Upper lobe of left lung (tissue), 6 donors: ENCODE measurements around the gene PRKN. TPM values are rescaled to one million over a fixed set of nuclear protein-coding genes. Genes with fewer than 3 reads are reported as not detected.

ENCODE experiments used
- ATAC-seq, 2 donors: fragments of 200-7000 bp; cut with Tn5 transposase; one replicate each; pipeline ENCODE4 v1.9.1; 2022; ENCODE audit warnings: mild to moderate bottlenecking in 2 of 2, moderate library complexity in 2 of 2; ENCODE audit not compliant: low FRiP score in 2 of 2
- DNase-seq, 2 donors: peaks; one replicate each; pipeline ENCODE4 v3.0.0-alpha.2; 2019 to 2020
- H3K27ac ChIP-seq, 4 donors: fragments of 200-600 bp; sonication (generic); one replicate each; pipeline ENCODE4 v1.5.1; 2016 to 2019
- H3K27me3 ChIP-seq, 4 donors: fragments of 200-600 bp; sonication (generic); one replicate each; pipeline ENCODE4 v1.5.1; 2017 to 2019
- H3K36me3 ChIP-seq, 4 donors: fragments of 200-600 bp; sonication (generic); one replicate each; pipeline ENCODE4 v1.5.1; 2016 to 2019
- H3K4me1 ChIP-seq, 4 donors: fragments of 200-600 bp; sonication (generic); one replicate each; pipeline ENCODE4 v1.5.1; 2018 to 2019
- H3K4me3 ChIP-seq, 4 donors: fragments of 200-600 bp; sonication (generic); one replicate each; pipeline ENCODE4 v1.5.1; 2017 to 2019; ENCODE audit warnings: mild to moderate bottlenecking in 2 of 4, moderate library complexity in 1 of 4
- H3K9me3 ChIP-seq, 4 donors: fragments of 200-600 bp; sonication (generic); one replicate each; pipeline ENCODE4 v1.5.1; 2018 to 2019
- CTCF ChIP-seq, 6 experiments: fragments of 450-650 bp in 4 of 6; fragments of 200-600 bp in 2 of 6; sonication (generic) in 2 of 6; IDR thresholded peaks; one replicate each; pipeline ENCODE4 v1.5.1; 2016 to 2019; ENCODE audit warnings: antibody characterized with exemption in 6 of 6
- EP300 ChIP-seq, 4 donors: sonication (generic); formaldehyde crosslinking; IDR thresholded peaks; one replicate each; pipeline ENCODE4 v1.5.1; 2017; ENCODE audit warnings: antibody characterized with exemption in 4 of 4, control low read depth in 2 of 4
- POLR2A ChIP-seq, 4 donors: fragments of 450-650 bp; IDR thresholded peaks; one replicate each; pipeline ENCODE4 v1.5.1; 2016 to 2017; ENCODE audit warnings: antibody characterized with exemption in 4 of 4, mild to moderate bottlenecking in 2 of 4
- POLR2AphosphoS5 ChIP-seq, 2 donors: sonication (generic); formaldehyde crosslinking; IDR thresholded peaks; one replicate each; pipeline ENCODE4 v1.5.1; 2017; ENCODE audit warnings: antibody characterized with exemption in 2 of 2
- WGBS, 2 donors: methylation state at CpG; one replicate each; pipeline ENCODE4 v1.1.5; 2017 to 2018; 5-methylcytosine and 5-hydroxymethylcytosine counted together
- total RNA-seq, 6 donors: library from RNA; depleted of rRNA in 4 of 6; stranded (reverse); fragments of >200 nt in 4 of 6; gene quantifications; one replicate each; pipeline versions ENCODE4 v1.1.0 to v1.2.1, GENCODE V29; 2016 to 2021
- donor health status: DM: no; HTN: no; CAD: no; lungs with moderate emphysema.
- donor health status: DM: no; HTN: yes; CAD: no; lungs with severe emphysema.

PRKN gene
- total RNA-seq, 6 donors from 2014 or later: 2.7 to 29.3 (median 5.5) TPM

- H3K36me3 ChIP-seq: no peaks in the 10 kb centered on the region
- WGBS, 2 donors: 63 to 84% methylated on average over 2 of the region's 2 CpGs
- H3K4me3 ChIP-seq: no peak overlapping the region
- no peak overlapping the region for H3K27ac ChIP-seq
- ATAC-seq (no peak), DNase-seq (no peak)
- TF ChIP-seq EP300 (IDR thresholded peaks at IDR 0.05) (no peak), POLR2AphosphoS5 (IDR thresholded peaks at IDR 0.05) (no peak), CTCF (IDR thresholded peaks at IDR 0.05) (no peak)
- H3K27me3 ChIP-seq: no peaks in the 10 kb centered on the region
- H3K4me1 ChIP-seq: no peaks in the 10 kb centered on the region
- H3K9me3 ChIP-seq: no peaks in the 10 kb centered on the region
These were observed 382.9 kb downstream of the PRKN start for GRCh38 chr6:162344646-162345010.

- no peak for TF ChIP-seq POLR2AphosphoS5 (IDR thresholded peaks at IDR 0.05)
- no peak for TF ChIP-seq CTCF (IDR thresholded peaks at IDR 0.05)
- no peak for TF ChIP-seq POLR2A (IDR thresholded peaks at IDR 0.05)
- no peaks in the 10 kb centered on the region for H3K27me3 ChIP-seq
- H3K36me3 ChIP-seq: no peaks in the 10 kb centered on the region
- ATAC-seq (peak; percentile 40 to 42), DNase-seq (no peak)
- no peaks in the 10 kb centered on the region for H3K4me1 ChIP-seq
- no peaks in the 10 kb centered on the region for H3K9me3 ChIP-seq
- no peak overlapping the region for H3K4me3 ChIP-seq
- 69 to 77% methylated on average over 8 of the region's 8 CpGs for WGBS, 2 donors
- no peak overlapping the region for H3K27ac ChIP-seq
These were observed 383.5 kb downstream of the PRKN start for GRCh38 chr6:162343936-162344645.

- no peak for ATAC-seq
- no peaks in the 10 kb centered on the region for H3K27me3 ChIP-seq
These were observed 384.2 kb downstream of the PRKN start for GRCh38 chr6:162343198-162343935.

GRCh38 chr6:162337412-162337811, 390.2 kb downstream of the PRKN start:
- Histone ChIP-seq H3K4me3 (no peak overlapping the region), H3K36me3 (no peaks in the 10 kb centered on the region), H3K27me3 (no peaks in the 10 kb centered on the region), H3K9me3 (no peaks in the 10 kb centered on the region), H3K4me1 (no peaks in the 10 kb centered on the region), H3K27ac (no peak overlapping the region)
- TF ChIP-seq CTCF (IDR thresholded peaks at IDR 0.05) (no peak), POLR2A (IDR thresholded peaks at IDR 0.05) (no peak), POLR2AphosphoS5 (IDR thresholded peaks at IDR 0.05) (no peak), EP300 (IDR thresholded peaks at IDR 0.05) (no peak)
- 66 to 76% methylated on average over 6 of the region's 6 CpGs for WGBS, 2 donors
- ATAC-seq: no peak
- DNase-seq: no peak

More at GRCh38 chr6:162343198-162343935, 384.2 kb downstream of the PRKN start:
- Histone ChIP-seq H3K27ac (no peak overlapping the region), H3K36me3 (no peaks in the 10 kb centered on the region), H3K4me1 (no peaks in the 10 kb centered on the region), H3K9me3 (no peaks in the 10 kb centered on the region), H3K4me3 (no peak overlapping the region)
- WGBS, 2 donors: 60 to 61% methylated on average over 3 of the region's 3 CpGs
- TF ChIP-seq CTCF (IDR thresholded peaks at IDR 0.05) (no peak), EP300 (IDR thresholded peaks at IDR 0.05) (no peak), POLR2AphosphoS5 (IDR thresholded peaks at IDR 0.05) (no peak), POLR2A (IDR thresholded peaks at IDR 0.05) (no peak)
- DNase-seq: no peak
